ENCODE results near the gene PLEKHM2.
A peak's percentile ranks its signal among the peaks of the same experiment; 100 is the strongest.
"Not testable (repeated sequence)": the region's sequence is repeated elsewhere in the genome, so short reads cannot be mapped to it uniquely, and the experiment has no call there.

PLEKHM2 gene

DNA sequence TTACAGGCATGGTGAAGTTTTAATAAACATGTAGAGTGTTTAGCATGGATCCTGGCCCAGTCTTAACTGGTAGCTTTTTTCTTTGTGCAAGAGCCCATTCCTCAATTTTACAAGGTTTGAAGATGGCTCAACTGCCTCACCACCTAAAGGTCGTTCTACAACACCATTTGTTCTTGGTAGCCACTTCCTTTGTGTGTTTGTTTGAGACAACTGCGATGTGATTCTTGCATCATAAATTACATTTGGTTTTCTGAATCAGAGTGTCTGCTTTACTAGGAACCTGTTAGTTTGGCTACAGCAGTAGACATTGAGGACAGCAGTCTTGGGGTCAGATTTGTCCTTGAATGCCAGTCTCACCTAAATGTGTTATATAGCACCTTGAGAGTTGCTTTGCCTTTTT, 3.3 kb downstream of the PLEKHM2 start:
- no peak for FAIRE-seq
- no peak for DNase-seq (ENCODE audit: insufficient read length)
- TF ChIP-seq TAF1 (IDR thresholded peaks at IDR 0.05; ENCODE audit: borderline replicate concordance, low read depth, low read length) (no peak), POLR2AphosphoS5 (IDR thresholded peaks at IDR 0.05; ENCODE audit: low read depth, low read length) (no peak), POLR2A (IDR thresholded peaks at IDR 0.05; ENCODE audit: low read depth, low read length) (no peak)

DNA sequence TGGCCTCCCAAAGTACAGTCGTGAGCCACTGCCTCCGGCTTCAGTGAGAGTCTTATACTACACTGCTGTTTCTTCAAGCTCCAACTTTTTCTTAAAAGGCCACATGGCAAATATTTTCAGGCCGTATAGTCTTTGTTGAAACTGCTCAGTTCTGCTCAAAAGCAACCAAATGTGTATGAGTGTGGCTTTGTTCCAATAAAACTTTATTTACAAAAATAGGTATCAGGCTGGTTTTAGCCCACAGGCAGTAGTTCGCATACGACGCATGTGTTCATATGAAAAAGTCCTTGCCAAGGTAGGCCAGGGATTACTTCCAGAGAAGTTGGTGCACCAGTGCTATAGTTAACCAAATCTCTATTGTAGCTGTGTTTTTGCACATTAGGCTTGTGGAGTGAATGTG, 6.2 kb downstream of the PLEKHM2 start:
- no peak for FAIRE-seq
- TF ChIP-seq TAF1 (IDR thresholded peaks at IDR 0.05; ENCODE audit: borderline replicate concordance, low read depth, low read length) (no peak), POLR2AphosphoS5 (IDR thresholded peaks at IDR 0.05; ENCODE audit: low read depth, low read length) (no peak), POLR2A (IDR thresholded peaks at IDR 0.05; ENCODE audit: low read depth, low read length) (no peak)
- DNase-seq (ENCODE audit: insufficient read length): no peak

DNA sequence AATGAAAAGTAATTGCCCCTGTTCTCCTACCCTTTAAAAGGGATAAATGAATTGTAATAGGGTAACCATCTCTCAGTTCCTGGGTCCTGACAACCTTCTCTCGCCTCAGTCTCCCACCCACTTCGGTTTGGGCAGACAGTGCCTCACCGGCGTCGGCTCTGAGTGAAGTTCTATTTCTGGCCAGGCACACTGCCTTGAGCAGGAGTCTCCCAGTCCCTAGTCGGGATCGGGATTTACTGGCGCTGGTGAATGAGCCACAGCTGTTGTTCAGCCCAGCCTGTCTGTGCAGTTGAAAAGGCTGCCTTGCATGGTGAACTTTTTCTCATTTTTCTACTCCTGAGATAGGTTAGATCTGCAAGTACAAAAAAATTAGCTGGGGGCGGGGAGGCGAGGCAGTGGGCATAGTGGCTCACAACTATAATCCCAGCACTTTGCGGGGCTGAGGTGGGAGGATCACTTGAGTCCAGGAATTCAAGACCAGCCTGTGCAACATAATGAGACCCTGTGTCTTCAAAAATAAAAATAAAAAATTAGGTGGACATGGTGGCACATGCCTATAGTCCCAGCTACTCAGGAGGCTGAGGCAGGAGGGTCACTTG, 7.4 kb downstream of the PLEKHM2 start:
- TF ChIP-seq POLR2AphosphoS5 (IDR thresholded peaks at IDR 0.05; ENCODE audit: low read depth, low read length) (no peak), TAF1 (IDR thresholded peaks at IDR 0.05; ENCODE audit: borderline replicate concordance, low read depth, low read length) (no peak), POLR2A (IDR thresholded peaks at IDR 0.05; ENCODE audit: low read depth, low read length) (no peak)
- DNase-seq (ENCODE audit: insufficient read length): no peak
- no peak for FAIRE-seq

DNA sequence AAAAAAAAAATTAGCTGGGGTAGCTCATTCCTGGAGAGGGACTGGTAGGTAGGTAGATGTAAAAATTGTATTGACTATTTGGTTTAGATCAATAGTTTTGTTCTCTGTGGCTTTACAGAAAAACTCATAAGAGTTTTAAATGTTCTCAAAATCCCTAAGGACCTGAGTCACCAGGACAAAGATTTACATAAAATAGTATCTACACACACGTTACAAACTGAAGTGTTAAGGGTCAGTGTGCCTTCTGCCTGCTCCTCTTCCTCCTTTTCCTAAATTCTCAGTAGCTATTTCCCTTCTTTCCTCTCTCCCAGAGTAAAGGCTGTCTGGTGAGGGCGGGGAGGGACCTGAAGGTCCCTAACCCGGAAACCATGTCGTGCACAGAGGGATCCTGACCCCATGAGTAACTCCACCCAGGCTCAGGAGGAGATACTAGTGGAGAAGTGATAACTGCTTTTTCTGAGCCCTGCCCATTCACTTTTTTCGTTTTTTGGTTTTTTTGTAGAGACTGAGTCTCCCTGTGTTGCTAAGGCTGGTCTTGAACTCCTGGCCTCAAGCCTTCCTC, 8.1 kb downstream of the PLEKHM2 start:
- DNase-seq (ENCODE audit: insufficient read length) (no peak), FAIRE-seq (no peak)
- no peak for TF ChIP-seq POLR2AphosphoS5 (IDR thresholded peaks at IDR 0.05; ENCODE audit: low read depth, low read length)
- TF ChIP-seq TAF1 (IDR thresholded peaks at IDR 0.05; ENCODE audit: borderline replicate concordance, low read depth, low read length): no peak
- no peak for TF ChIP-seq POLR2A (IDR thresholded peaks at IDR 0.05; ENCODE audit: low read depth, low read length)

DNA sequence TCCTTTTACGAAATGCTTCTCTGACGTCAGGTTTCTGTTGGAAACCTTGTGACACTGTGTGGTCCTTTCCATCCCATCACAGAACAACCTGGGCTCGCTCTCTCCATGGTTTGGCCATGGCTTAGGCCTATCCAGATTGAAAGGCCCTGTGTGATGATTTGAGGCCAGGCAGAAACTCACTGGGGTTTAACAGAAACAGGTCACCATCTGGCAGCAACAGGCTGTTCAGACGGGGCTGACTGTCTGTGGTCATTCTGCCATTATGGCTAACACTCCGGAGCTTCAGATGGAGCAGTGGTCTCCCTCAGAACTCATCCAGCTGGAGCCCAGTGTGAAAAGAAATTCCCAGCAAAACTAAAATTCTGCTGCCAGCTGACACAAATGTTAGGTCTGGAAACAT, 9.3 kb downstream of the PLEKHM2 start:
- FAIRE-seq: no peak
- TF ChIP-seq POLR2A (IDR thresholded peaks at IDR 0.05; ENCODE audit: low read depth, low read length): no peak
- TF ChIP-seq TAF1 (IDR thresholded peaks at IDR 0.05; ENCODE audit: borderline replicate concordance, low read depth, low read length): no peak
- TF ChIP-seq POLR2AphosphoS5 (IDR thresholded peaks at IDR 0.05; ENCODE audit: low read depth, low read length): no peak
- DNase-seq (ENCODE audit: insufficient read length): no peak

DNA sequence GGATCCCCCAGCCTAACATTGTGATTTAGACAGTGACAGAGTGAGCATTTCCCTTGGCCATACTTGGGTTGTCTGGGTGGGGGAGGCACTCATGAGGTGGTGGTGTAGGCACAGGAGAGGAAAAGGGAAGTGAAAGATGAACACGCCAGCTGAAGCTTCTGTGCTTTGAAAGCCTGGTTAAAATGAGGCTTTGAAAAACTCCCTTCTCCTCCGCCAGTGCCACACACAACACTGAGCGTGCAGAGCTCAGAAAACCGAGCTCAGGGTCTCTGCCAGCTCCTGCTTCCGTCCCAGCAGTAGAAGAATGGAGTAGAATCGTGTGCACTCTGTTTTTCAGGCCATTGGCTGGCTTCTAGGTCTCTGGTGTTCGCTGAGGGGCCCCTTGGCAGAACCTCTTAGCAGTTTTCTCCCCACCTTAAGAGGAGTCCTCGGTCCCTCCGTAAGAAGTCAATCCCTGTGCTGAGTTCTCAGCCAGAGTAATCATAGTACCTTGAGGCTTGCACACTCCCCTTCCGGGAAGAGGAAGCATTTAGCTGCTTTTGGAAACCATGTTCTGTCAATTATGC, 12.9 kb downstream of the PLEKHM2 start:
- TF ChIP-seq TAF1 (IDR thresholded peaks at IDR 0.05; ENCODE audit: borderline replicate concordance, low read depth, low read length) (0 out of 2 replicates have a peak, but pooled peaks have one; percentile 35), POLR2A (IDR thresholded peaks at IDR 0.05; ENCODE audit: low read depth, low read length) (peak; percentile 77), POLR2AphosphoS5 (IDR thresholded peaks at IDR 0.05; ENCODE audit: low read depth, low read length) (peak; percentile 77)
- FAIRE-seq (peak; percentile 82), DNase-seq (ENCODE audit: insufficient read length) (peak; percentile 75)

DNA sequence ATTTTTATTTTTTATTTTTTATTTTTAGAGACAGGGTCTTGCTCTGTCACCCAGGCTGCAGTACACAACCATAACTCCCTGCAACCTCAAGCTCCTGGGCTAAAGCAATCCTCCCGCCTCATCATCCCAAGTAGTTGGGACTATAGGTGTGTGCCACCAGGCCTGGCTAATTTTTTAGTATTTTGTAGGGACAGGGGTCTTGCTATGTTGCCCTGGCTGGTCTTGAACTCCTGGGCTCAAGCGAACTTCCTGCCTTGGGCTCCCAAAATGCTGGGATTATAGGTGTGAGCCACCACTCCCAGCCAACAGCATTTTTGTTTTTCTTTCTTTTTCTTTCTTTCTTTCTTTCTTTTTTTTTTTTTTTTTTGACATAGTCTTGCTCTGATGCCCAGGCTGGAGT, 14.1 kb downstream of the PLEKHM2 start:
- no peak for TF ChIP-seq TAF1 (IDR thresholded peaks at IDR 0.05; ENCODE audit: borderline replicate concordance, low read depth, low read length)
- TF ChIP-seq POLR2A (IDR thresholded peaks at IDR 0.05; ENCODE audit: low read depth, low read length): no peak
- TF ChIP-seq POLR2AphosphoS5 (IDR thresholded peaks at IDR 0.05; ENCODE audit: low read depth, low read length): no peak
- DNase-seq (ENCODE audit: insufficient read length) (no peak), FAIRE-seq (no peak)

DNA sequence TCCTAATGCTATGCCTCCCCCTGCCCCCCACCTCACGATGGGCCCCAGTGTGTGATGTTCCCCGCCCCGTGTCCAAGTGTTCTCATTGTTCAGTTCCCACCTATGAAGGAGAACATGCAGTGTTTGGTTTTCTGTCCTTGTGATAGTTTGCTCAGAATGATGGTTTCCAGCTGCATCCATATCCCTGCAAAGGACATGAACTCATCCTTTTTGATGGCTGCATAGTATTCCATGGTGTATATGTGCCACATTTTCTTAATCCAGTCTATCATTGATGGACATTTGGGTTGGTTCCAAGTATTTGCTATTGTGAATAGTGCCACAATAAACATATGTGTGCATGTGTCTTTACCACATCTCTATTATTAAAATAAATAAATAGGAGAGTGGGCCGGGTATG, 15.2 kb downstream of the PLEKHM2 start:
- not testable (repeated sequence) for FAIRE-seq; DNase-seq (ENCODE audit: insufficient read length)

DNA sequence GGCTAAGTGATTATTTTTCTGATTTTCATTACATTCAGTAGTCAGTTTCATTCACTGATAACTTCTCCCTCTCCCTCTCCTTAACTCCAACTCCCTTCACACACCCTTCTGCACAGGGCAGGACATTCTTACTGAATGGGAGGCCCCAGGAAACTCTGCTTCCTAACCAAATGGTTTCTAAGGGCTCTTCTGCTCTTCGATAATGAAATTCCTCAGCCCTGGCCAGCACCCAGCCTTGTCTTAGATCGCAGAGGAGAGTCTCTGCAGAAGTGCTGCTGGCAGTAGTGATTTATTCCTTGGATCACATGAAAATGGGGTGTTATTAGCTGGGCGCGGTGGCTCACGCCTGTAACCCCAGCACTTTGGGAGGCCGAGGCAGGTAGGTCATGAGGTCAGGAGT, 16.4 kb downstream of the PLEKHM2 start:
- no peak for FAIRE-seq
- TF ChIP-seq TAF1 (IDR thresholded peaks at IDR 0.05; ENCODE audit: borderline replicate concordance, low read depth, low read length): no peak
- TF ChIP-seq POLR2AphosphoS5 (IDR thresholded peaks at IDR 0.05; ENCODE audit: low read depth, low read length): no peak
- TF ChIP-seq POLR2A (IDR thresholded peaks at IDR 0.05; ENCODE audit: low read depth, low read length): no peak
- DNase-seq (ENCODE audit: insufficient read length): no peak

DNA sequence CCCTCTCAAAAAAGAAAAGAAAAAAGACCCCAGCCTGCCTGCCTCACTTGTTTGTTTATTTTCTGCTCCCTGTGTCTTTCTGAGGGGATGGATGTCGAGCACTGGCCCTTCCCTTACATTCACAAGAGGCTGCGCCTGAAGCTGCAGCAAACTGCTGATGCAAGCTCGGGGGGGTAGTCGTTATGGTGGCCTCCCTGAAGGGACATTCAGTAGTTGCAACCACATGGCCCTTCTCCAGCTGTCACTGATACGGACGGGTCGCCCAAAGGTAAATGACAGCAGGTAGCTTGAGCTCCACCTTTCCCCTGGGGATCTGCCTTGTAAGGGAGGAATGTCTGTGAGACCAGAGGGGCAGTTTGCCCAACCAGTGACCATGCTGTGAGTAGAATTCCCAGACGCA, 17.7 kb downstream of the PLEKHM2 start:
- DNase-seq (ENCODE audit: insufficient read length): no peak
- FAIRE-seq: no peak
- TF ChIP-seq POLR2AphosphoS5 (IDR thresholded peaks at IDR 0.05; ENCODE audit: low read depth, low read length): no peak
- TF ChIP-seq POLR2A (IDR thresholded peaks at IDR 0.05; ENCODE audit: low read depth, low read length): no peak
- no peak for TF ChIP-seq TAF1 (IDR thresholded peaks at IDR 0.05; ENCODE audit: borderline replicate concordance, low read depth, low read length)

DNA sequence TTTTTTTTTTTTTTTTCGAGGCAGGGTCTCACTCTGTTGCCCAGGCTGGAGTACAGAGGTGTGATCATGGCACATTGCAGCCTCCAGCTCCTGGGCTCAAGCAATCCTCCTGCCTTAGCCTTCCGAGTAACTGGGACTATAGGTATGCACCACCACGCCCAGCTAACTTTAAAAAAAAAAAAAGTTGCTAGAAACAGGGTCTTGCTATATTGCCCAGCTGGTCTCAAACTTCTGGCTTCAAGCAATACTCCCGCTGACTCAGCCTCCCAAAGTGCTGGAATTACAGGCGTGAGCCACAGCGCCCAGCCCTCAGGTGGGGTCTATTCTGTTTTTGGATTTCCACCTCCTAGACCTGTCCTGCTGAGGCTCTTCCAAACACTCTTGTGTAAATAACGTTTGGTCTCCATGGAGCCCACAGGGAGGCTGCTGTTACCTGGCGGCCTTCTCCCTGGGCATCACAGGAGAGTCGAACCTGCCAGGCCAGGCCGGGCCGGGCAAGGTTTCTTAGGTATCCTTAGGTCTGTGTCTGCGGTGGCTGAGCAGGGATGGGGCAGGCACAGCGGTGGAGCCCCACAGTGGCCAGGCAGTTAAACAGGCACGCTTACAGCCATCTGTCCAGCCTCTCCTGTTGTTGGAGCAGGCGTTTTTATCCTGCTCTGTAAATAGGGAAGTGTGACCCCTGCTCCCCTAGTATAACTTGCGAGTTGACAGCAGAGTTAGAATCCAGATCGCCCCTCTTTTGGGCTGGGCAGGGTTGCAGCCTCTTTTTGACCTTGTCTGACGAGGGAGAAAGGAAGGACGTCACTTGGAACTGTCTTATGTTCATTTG, 18.8 kb downstream of the PLEKHM2 start:
- DNase-seq (ENCODE audit: insufficient read length) (no peak), FAIRE-seq (no peak)
- TF ChIP-seq TAF1 (IDR thresholded peaks at IDR 0.05; ENCODE audit: borderline replicate concordance, low read depth, low read length) (no peak), POLR2AphosphoS5 (IDR thresholded peaks at IDR 0.05; ENCODE audit: low read depth, low read length) (no peak), POLR2A (IDR thresholded peaks at IDR 0.05; ENCODE audit: low read depth, low read length) (no peak)

DNA sequence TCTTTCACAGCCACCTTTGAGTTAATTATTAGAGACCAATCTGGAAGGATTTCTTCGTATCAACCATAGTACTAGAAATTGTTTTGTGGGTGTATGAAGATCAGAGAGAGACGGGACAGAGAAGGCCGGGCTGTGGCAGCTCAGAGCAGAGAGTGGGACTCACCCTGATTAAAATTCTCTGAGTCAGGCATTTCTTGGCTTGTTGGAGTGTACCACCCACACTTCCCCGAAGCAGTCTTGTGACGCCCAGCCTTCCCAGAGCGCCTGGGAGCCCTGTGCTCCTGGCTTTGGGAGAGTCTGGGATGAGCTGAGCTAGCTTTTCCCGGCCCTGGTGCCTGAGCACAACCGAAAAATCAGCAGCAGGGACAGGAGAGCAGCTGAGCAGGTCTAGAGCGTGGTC, 19.4 kb downstream of the PLEKHM2 start:
- FAIRE-seq (no peak), DNase-seq (ENCODE audit: insufficient read length) (no peak)

More for the DNA sequence above, 19.4 kb downstream of the PLEKHM2 start:
- TF ChIP-seq TAF1 (IDR thresholded peaks at IDR 0.05; ENCODE audit: borderline replicate concordance, low read depth, low read length) (no peak), POLR2A (IDR thresholded peaks at IDR 0.05; ENCODE audit: low read depth, low read length) (no peak), POLR2AphosphoS5 (IDR thresholded peaks at IDR 0.05; ENCODE audit: low read depth, low read length) (no peak)

All from GM12892 (cell line).